GM12864 (cell line): ENCODE results near the gene NPHP4.

Experiments used
- DNase-seq: peaks from one replicate; pipeline ENCODE4 v3.0.0-alpha.2; 2011; ENCODE audit warnings: low read depth
- H3K4me3 ChIP-seq: 2 replicates; pipeline ENCODE4 v1.5.1; 2011; ENCODE audit warnings: mild to moderate bottlenecking, low read depth, low read length, control low read depth
- CTCF ChIP-seq: IDR thresholded peaks from 2 replicates; pipeline ENCODE4 v1.5.1; 2011; ENCODE audit warnings: low read depth, mild to moderate bottlenecking, moderate library complexity, low read length, control low read depth, inconsistent platforms; ENCODE audit errors: missing control alignments

NPHP4 gene

GRCh38 chr1:5865774-5866173 is 126.5 kb downstream of the NPHP4 start:
- no peak for TF ChIP-seq CTCF
- H3K4me3 ChIP-seq, result no peak overlapping the region
- DNase-seq, result no peak

GRCh38 chr1:5865056-5865455 is 127.2 kb downstream of the NPHP4 start:
- TF ChIP-seq CTCF, result no peak
- H3K4me3 ChIP-seq, result no peak overlapping the region
- no peak for DNase-seq

GRCh38 chr1:5864256-5864655 is 128.0 kb downstream of the NPHP4 start:
- no peak overlapping the region for H3K4me3 ChIP-seq
- TF ChIP-seq CTCF, result no peak
- no peak for DNase-seq

- DNase-seq, result no peak
Measured at GRCh38 chr1:5863238-5863637, 129.0 kb downstream of the NPHP4 start.

GRCh38 chr1:5861871-5862825 is 130.1 kb downstream of the NPHP4 start:
- no peak for TF ChIP-seq CTCF
- H3K4me3 ChIP-seq, result no peak overlapping the region
- no peak for DNase-seq

More at GRCh38 chr1:5863238-5863637, 129.0 kb downstream of the NPHP4 start:
- no peak overlapping the region for H3K4me3 ChIP-seq
- TF ChIP-seq CTCF, result no peak

GRCh38 chr1:5860277-5860676 is 131.9 kb downstream of the NPHP4 start:
- H3K4me3 ChIP-seq, result no peak overlapping the region
- DNase-seq, result no peak
- no peak for TF ChIP-seq CTCF

- TF ChIP-seq CTCF, result no peak
- DNase-seq, result no peak
- H3K4me3 ChIP-seq, result no peak overlapping the region
Measured at GRCh38 chr1:5859766-5860165, 132.5 kb downstream of the NPHP4 start.
